GM13976 (cell line): ENCODE measurements around the gene GRIK5.

ENCODE experiments used
- DNase-seq: peaks from one replicate; pipeline ENCODE4 v3.0.0; 2012; ENCODE audit warnings: low spot score
- CTCF ChIP-seq: IDR thresholded peaks from 2 replicates; pipeline ENCODE4 v1.5.1; 2012; ENCODE audit warnings: borderline replicate concordance, mild to moderate bottlenecking; ENCODE audit not compliant: insufficient read depth; ENCODE audit errors: extremely low read depth, missing control alignments, control extremely low read depth
- in situ Hi-C: fragments of 300-500 bp; cut with MboI; formaldehyde crosslinking; loops from one replicate; pipeline ENCODE4 v1.12.0; 2022; ENCODE audit warnings: low sequenced_read_pairs, mixed read lengths, inconsistent platforms; ENCODE audit not compliant: unreplicated experiment

GRIK5 gene

DNA sequence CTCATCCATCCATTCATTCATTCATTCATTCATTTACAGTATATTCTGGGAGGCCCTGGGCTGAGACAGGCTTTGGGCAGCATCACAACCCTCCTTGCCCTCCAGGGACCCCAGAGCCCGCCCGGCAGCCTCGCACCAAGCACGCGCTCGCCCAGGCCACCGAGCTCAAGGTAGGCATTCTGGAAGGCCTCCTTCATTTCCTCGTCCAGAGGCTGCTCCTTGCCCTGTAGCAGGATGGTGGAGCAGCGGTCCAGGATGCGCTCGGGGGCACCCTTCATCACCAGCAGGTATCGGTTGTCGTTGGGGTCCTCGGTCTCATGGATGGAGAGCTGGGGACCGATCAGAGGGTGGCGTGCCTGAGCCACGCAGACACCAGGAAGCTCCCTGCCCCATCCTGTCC, 91.5 kb downstream of the GRIK5 start:
- in situ Hi-C loops = no loop called here
- no peak for DNase-seq
- no peak for TF ChIP-seq CTCF

DNA sequence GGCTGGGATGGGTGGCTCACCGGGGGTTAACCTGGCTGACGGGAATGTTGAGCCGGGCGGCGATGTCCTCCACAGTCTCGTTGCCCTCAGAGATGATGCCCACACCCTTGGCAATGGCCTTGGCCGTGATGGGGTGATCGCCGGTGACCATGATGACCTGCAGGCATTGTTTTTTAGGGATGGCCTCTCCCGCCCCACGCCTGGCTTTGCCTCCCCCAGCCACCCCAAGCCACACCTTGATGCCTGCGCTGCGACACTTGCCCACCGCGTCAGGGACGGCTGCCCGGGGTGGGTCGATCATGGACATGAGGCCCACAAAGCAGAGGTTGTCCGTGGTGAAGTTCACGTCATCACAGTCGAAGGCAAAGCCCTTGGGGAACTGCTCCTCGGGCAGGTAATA, 92.1 kb downstream of the GRIK5 start:
- in situ Hi-C loops = no loop called here
- DNase-seq = no peak
- no peak for TF ChIP-seq CTCF

DNA sequence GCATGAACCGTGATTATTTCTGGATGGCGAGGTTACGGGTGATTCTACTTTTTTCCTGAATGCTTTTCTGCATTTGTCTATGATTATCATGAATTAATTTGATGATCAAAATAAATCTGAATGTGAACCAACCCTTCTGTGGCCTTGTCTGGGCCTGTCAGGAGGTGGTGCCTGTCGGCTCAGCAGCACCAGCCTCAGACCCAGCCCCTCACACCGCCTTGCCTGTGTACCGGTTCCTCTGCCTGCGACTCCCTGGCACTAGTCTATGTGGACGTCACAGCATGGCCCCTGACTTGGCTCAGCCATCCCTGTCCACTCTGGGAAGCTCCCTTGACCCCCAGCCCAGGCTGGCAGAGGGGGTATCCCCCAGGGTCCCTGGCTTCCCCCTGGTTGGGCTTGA, 95.4 kb downstream of the GRIK5 start:
- in situ Hi-C loops = no loop called here
- TF ChIP-seq CTCF = no peak
- no peak for DNase-seq

DNA sequence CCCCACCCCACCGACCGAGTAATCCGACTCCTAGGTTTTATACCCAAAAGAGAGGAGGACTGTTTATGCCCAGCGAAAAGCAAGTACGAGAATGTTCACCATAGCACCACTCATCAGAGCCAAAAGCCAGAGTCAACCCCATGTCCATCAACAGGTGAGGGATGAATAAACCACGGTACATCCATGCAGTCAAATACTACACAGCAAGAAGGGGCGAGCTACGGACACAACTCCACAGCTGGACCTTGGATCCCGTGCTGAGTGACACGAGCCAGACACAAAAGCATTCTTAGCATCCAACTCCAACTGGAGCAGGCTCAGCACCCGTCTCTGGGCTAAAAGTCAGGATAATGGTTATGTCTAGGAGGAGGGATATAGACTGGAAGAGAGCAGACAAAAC, 98.6 kb downstream of the GRIK5 start:
- in situ Hi-C loops = no loop called here
- DNase-seq = no peak
- TF ChIP-seq CTCF = no peak

DNA sequence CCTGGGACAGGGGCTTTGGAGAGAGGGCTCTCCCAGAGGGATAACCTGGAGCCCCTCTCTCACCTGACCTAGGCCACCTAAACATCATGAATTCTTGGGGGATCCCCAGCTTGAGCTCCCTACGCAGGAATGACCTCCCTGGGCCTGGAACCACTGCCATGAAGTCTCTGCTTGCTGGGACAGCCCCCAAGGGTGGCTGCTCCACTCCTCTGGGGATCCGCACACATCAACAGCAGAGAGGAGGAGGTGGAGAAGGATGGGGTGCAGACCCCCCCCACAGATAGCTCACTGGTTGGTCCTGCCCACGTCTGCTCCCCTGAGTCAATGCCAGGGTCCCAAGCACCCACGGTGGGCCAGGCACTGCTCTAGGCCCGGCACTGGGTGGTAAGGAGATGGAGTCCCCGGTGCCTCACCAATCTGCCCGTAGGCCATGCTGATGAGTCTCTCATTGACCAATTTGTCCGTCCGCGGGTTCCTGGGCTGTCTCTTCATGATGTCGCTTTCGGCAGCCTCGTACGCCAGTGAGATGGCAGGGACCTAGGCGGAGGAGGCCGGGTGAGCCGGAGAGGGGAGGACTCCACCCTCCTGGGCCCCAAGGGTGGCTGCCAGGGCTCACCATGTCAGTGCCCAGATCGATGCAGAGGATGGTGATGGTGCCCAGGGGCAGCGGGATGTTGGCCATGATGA, 100.1 kb downstream of the GRIK5 start:
- TF ChIP-seq CTCF = no peak
- in situ Hi-C loops = no loop called here

GRCh38 chr19:41968751-41969595, 101.0 kb downstream of the GRIK5 start:
- in situ Hi-C loops = no loop called here
- no peak for DNase-seq
- no peak for TF ChIP-seq CTCF

More for the DNA sequence above, 100.1 kb downstream of the GRIK5 start:
- DNase-seq = no peak
